Measurements from ENCODE around the gene POPDC2. TPM values are rescaled to one million over a fixed set of nuclear protein-coding genes. Genes with fewer than 3 reads are reported as not detected.

The POPDC2 gene
- total RNA-seq, 1 experiment from 2014 or later: 0.48 TPM

- TF ChIP-seq ZNF317 (CRISPR knock-in tag; IDR thresholded peaks at IDR 0.05; ENCODE audit: borderline replicate concordance, low read depth) (no peak), E2F5 (CRISPR knock-in tag; IDR thresholded peaks at IDR 0.05) (no peak), ATF1 (CRISPR knock-in tag; IDR thresholded peaks at IDR 0.05) (no peak), MYBL2 (CRISPR knock-in tag; IDR thresholded peaks at IDR 0.05) (no peak)
Observed at GRCh38 chr3:119594066-119594465, 66.3 kb downstream of the POPDC2 start (continued).

GRCh38 chr3:119592861-119593260, 67.5 kb downstream of the POPDC2 start:
- no peak for ATAC-seq

More at GRCh38 chr3:119592861-119593260, 67.5 kb downstream of the POPDC2 start:
- CTCF ChIA-PET: no interaction called here
- no peak for TF ChIP-seq SOX15 (CRISPR knock-in tag; IDR thresholded peaks at IDR 0.05)
- TF ChIP-seq TP53 (CRISPR knock-in tag; IDR thresholded peaks at IDR 0.05): no peak
- TF ChIP-seq CDX4 (CRISPR knock-in tag; IDR thresholded peaks at IDR 0.05; ENCODE audit: borderline replicate concordance): no peak
- TF ChIP-seq USF1 (CRISPR knock-in tag; IDR thresholded peaks at IDR 0.05): no peak
- TF ChIP-seq E2F1 (CRISPR knock-in tag; IDR thresholded peaks at IDR 0.05): no peak
- TF ChIP-seq ZNF281 (CRISPR knock-in tag; IDR thresholded peaks at IDR 0.05): no peak
- TF ChIP-seq ATF1 (CRISPR knock-in tag; IDR thresholded peaks at IDR 0.05): no peak
- no peak for TF ChIP-seq NR3C1 (CRISPR knock-in tag; conservative IDR thresholded peaks at IDR 0.05; ENCODE audit: low read depth)
- no peak for TF ChIP-seq ESRRA (CRISPR knock-in tag; IDR thresholded peaks at IDR 0.05; ENCODE audit: borderline replicate concordance)
- TF ChIP-seq OVOL2 (CRISPR knock-in tag; IDR thresholded peaks at IDR 0.05; ENCODE audit: borderline replicate concordance): no peak
- TF ChIP-seq ATF3 (CRISPR knock-in tag; conservative IDR thresholded peaks at IDR 0.05): no peak
- no peak for TF ChIP-seq KAT7 (CRISPR knock-in tag; IDR thresholded peaks at IDR 0.05; ENCODE audit: borderline replicate concordance)
- TF ChIP-seq STAT6 (CRISPR knock-in tag; conservative IDR thresholded peaks at IDR 0.05; ENCODE audit: low read depth): no peak
- TF ChIP-seq CBFB (CRISPR knock-in tag; IDR thresholded peaks at IDR 0.05; ENCODE audit: low read depth): no peak
- no peak for DNase-seq (ENCODE audit: low spot score)
- H3K9me3 Mint-ChIP-seq: peaks cover 4% of the 10 kb centered on the region; the same call in 1 of the 2 replicates
- H3K27me3 Mint-ChIP-seq (ENCODE audit: low read depth): peaks cover 4% of the 10 kb centered on the region
- no peaks in the 10 kb centered on the region for H3K36me3 Mint-ChIP-seq
- H3K4me3 Mint-ChIP-seq: no peak overlapping the region
- H3K4me1 Mint-ChIP-seq: peaks cover 15% of the 10 kb centered on the region
- POLR2A ChIA-PET: no interaction called here
- no peak overlapping the region for H3K27ac Mint-ChIP-seq

Other genes starting within 250 kb of the POPDC2 start
- 44.5 to 48.9 TPM (median 46.7 TPM) in 3 replicates for gene TMEM39A, start 197.0 kb downstream of the POPDC2 start, total RNA-seq (2021)
- 14.2 to 22.8 TPM (median 21.3 TPM) in 3 replicates for gene POGLUT1, start 191.6 kb downstream of the POPDC2 start, total RNA-seq (2021)
- 114 to 121 TPM (median 116 TPM) in 3 replicates for gene TIMMDC1, start 162.0 kb downstream of the POPDC2 start, total RNA-seq (2021)
- gene CD80, start 101.0 kb downstream of the POPDC2 start, total RNA-seq (2021): 0.14 to 0.24 TPM in 2 of 3 replicates, not detected in the other
- 3.6 to 4.3 TPM (median 4.1 TPM) in 3 replicates for gene ADPRH, start 81.1 kb downstream of the POPDC2 start, total RNA-seq (2021)
- gene PLA1A, start 62.7 kb downstream of the POPDC2 start, total RNA-seq (2021): 0.11 TPM in 1 of 3 replicates, not detected in the others
- gene COX17, start 16.8 kb upstream of the POPDC2 start, total RNA-seq (2021): 49.7 to 56.0 TPM (median 50.3 TPM) in 3 replicates
- gene CFAP91, start 42.4 kb upstream of the POPDC2 start, total RNA-seq (2021): 2.2 to 3.5 TPM (median 3.3 TPM) in 3 replicates
- 1.7 to 2.8 TPM (median 2.7 TPM) in 3 replicates for gene NR1I2, start 121.5 kb upstream of the POPDC2 start, total RNA-seq (2021)